HepG2 (cell line): ENCODE measurements around the gene ZDHHC7. TPM values are rescaled to one million over a fixed set of nuclear protein-coding genes. Genes with fewer than 3 reads are reported as not detected.

Experiments
- ATAC-seq: fragments of 200-7000 bp; cut with Tn5 transposase; 3 replicates; pipeline ENCODE4 v1.9.1; 2020; ENCODE audit warnings: mild to moderate bottlenecking, moderate library complexity
- BruUV-seq: library from RNA; stranded (reverse); fragments of 400-500 nt; replicated peaks from 2 replicates; lab custom pipeline; 2021; lab: Mats Ljungman, UMichigan
- CTCF ChIA-PET: fragments of 300-600 bp; formaldehyde crosslinking; extraction: SDS; loops from one replicate; lab custom pipeline; 2021; ENCODE audit warnings: low total read pairs, inconsistent platforms, low intra/inter-chr PET ratio; lab: Yijun Ruan, JAX
- POLR2A ChIA-PET: fragments of 350-600 bp; sonication (Branson Sonifier 250); formaldehyde crosslinking; loops from one replicate; lab custom pipeline; 2020; ENCODE audit warnings: antibody characterized with exemption, inconsistent platforms; lab: Yijun Ruan, JAX
- DNase-seq: peaks from one replicate; pipeline ENCODE4 v3.0.0-alpha.2; 2015; ENCODE audit warnings: low spot score
- FAIRE-seq: peaks from 3 replicates; lab custom pipeline; 2011; peaks lifted over from hg19 to GRCh38; lab: Jason Lieb, UNC
- H2AFZ ChIP-seq: one replicate; pipeline ENCODE4 v1.6.1; 2011; ENCODE audit warnings: low read length, inconsistent platforms
- H3K27ac ChIP-seq: fragments of 300-600 bp; 3 replicates; pipeline ENCODE4 v1.8.0; 2011; ENCODE audit warnings: mixed run types, mild to moderate bottlenecking, mixed read lengths, low read length, inconsistent platforms; ENCODE audit not compliant: insufficient read depth; ENCODE audit errors: extremely low read length
- H3K27me3 ChIP-seq, 2 experiments: fragments of 200-600 bp in 1 of 2; 2 replicates in 1 of 2; 3 replicates in 1 of 2; pipeline versions ENCODE4 v1.6.0 to v1.8.0; 2011; ENCODE audit warnings: low read length in 2 of 2, mild to moderate bottlenecking in 2 of 2, moderate library complexity in 2 of 2, inconsistent platforms in 1 of 2; ENCODE audit not compliant: insufficient read depth in 2 of 2, control insufficient read depth in 1 of 2
- H3K36me3 ChIP-seq, 2 experiments: fragments of 200-600 bp in 1 of 2; replicated peaks in 1 of 2; 2 replicates in 1 of 2; 3 replicates in 1 of 2; pipeline versions ENCODE4 v1.5.1 to v1.8.0; 2011; ENCODE audit warnings: low read length in 2 of 2, inconsistent platforms in 1 of 2; ENCODE audit not compliant: insufficient read depth in 2 of 2, control insufficient read depth in 1 of 2
- H3K4me1 ChIP-seq: 2 replicates; pipeline ENCODE4 v1.5.1; 2012; ENCODE audit warnings: low read length, inconsistent platforms; ENCODE audit not compliant: insufficient read depth
- H3K4me2 ChIP-seq: 2 replicates; pipeline ENCODE4 v1.6.0; 2011; ENCODE audit warnings: low read depth, low read length, inconsistent platforms
- H3K4me3 ChIP-seq, 3 experiments: fragments of 200-600 bp in 1 of 3; sonication (generic), shearing (Covaris generic) in 1 of 3; replicated peaks in 1 of 3; 2 replicates each; pipeline ENCODE4 v1.5.1; 2011 to 2016; ENCODE audit warnings: low read length in 3 of 3, inconsistent platforms in 2 of 3, low read depth in 2 of 3, mild to moderate bottlenecking in 2 of 3, control low read depth in 1 of 3, mixed read lengths in 1 of 3; ENCODE audit not compliant: insufficient read depth in 1 of 3
- H3K79me2 ChIP-seq: one replicate; pipeline ENCODE4 v1.6.1; 2011; ENCODE audit warnings: low read length, inconsistent platforms; ENCODE audit not compliant: insufficient read depth
- H3K9ac ChIP-seq: 2 replicates; pipeline ENCODE4 v1.6.0; 2011; ENCODE audit warnings: mild to moderate bottlenecking, low read depth, low read length, inconsistent platforms; ENCODE audit not compliant: insufficient read depth
- H3K9me3 ChIP-seq: 2 replicates; pipeline ENCODE4 v1.5.1; 2012; ENCODE audit warnings: mild to moderate bottlenecking, low read length
- H4K20me1 ChIP-seq: 2 replicates; pipeline ENCODE4 v1.6.0; 2011; ENCODE audit warnings: inconsistent platforms, mild to moderate bottlenecking, low read length, moderate library complexity; ENCODE audit not compliant: insufficient read depth
- ATF7 ChIP-seq, 2 experiments: fragments of 450-650 bp in 1 of 2; sonication (generic) in 1 of 2; formaldehyde crosslinking in 1 of 2; IDR thresholded peaks; 2 replicates each; pipeline versions ENCODE4 v1.4.0 to v1.6.1; 2016 to 2020; ENCODE audit warnings: antibody characterized with exemption in 1 of 2, mild to moderate bottlenecking in 1 of 2, missing genetic modification reagents in 1 of 2
- DBP ChIP-seq: sonication (generic); formaldehyde crosslinking; IDR thresholded peaks from 2 replicates; pipeline ENCODE4 v1.4.0; 2020; ENCODE audit warnings: missing genetic modification reagents; ENCODE audit errors: not compliant biosample characterization
- EEA1 ChIP-seq: sonication (generic); formaldehyde crosslinking; IDR thresholded peaks from 2 replicates; pipeline ENCODE4 v1.5.1; 2020; ENCODE audit warnings: mild to moderate bottlenecking, missing genetic modification reagents, borderline replicate concordance
- GABPA ChIP-seq, 2 experiments: IDR thresholded peaks; 2 replicates each; pipeline ENCODE4 v1.6.1; 2011 to 2016; ENCODE audit warnings: low read depth in 2 of 2, low read length in 1 of 2, missing biosample characterization in 1 of 2, missing genetic modification characterization in 1 of 2
- GATA4 ChIP-seq: sonication (generic); IDR thresholded peaks from 2 replicates; pipeline ENCODE4 v1.6.1; 2016; ENCODE audit warnings: antibody characterized with exemption, low read depth, borderline replicate concordance
- RAD21 ChIP-seq: fragments of 450-650 bp; formaldehyde crosslinking; IDR thresholded peaks from 2 replicates; pipeline ENCODE4 v1.5.0; 2020; ENCODE audit warnings: mild to moderate bottlenecking
- ZBTB7B ChIP-seq: sonication (generic); formaldehyde crosslinking; IDR thresholded peaks from 2 replicates; pipeline ENCODE4 v1.4.0; 2020; ENCODE audit warnings: missing genetic modification reagents
- ZNF180 ChIP-seq: sonication (generic); formaldehyde crosslinking; IDR thresholded peaks from 2 replicates; pipeline ENCODE4 v1.4.0; 2020; ENCODE audit warnings: low read depth, missing genetic modification reagents, borderline replicate concordance
- ZNF331 ChIP-seq: sonication (generic); formaldehyde crosslinking; IDR thresholded peaks from 2 replicates; pipeline ENCODE4 v1.4.0; 2020; ENCODE audit warnings: missing genetic modification reagents
- ZNF546 ChIP-seq: sonication (generic); formaldehyde crosslinking; conservative IDR thresholded peaks from 2 replicates; pipeline ENCODE4 v1.8.1; 2023; ENCODE audit warnings: mild to moderate bottlenecking, missing genetic modification reagents
- ZNF562 ChIP-seq: sonication (generic); formaldehyde crosslinking; IDR thresholded peaks from 2 replicates; pipeline ENCODE4 v1.8.0; 2022; ENCODE audit warnings: missing genetic modification reagents, borderline replicate concordance
- ZNF574 ChIP-seq: sonication (generic); formaldehyde crosslinking; IDR thresholded peaks from 2 replicates; pipeline ENCODE4 v1.4.0; 2020; ENCODE audit warnings: missing genetic modification reagents
- ZNF883 ChIP-seq: sonication (generic); formaldehyde crosslinking; IDR thresholded peaks from 2 replicates; pipeline ENCODE4 v1.5.1; 2020; ENCODE audit warnings: mild to moderate bottlenecking, missing genetic modification reagents; ENCODE audit errors: not compliant biosample characterization
- WGBS: methylation state at CpG from one replicate; pipeline ENCODE4 v1.1.6; 2017; ENCODE audit warnings: low lambda C conversion rate; 5-methylcytosine and 5-hydroxymethylcytosine counted together
- in situ Hi-C: cut with HindIII; loops from 2 replicates; pipeline ENCODE4 v1.10.0; 2017; ENCODE audit warnings: low pct_unique_long_range_greater_than_20kb; ENCODE audit not compliant: extremely low pct_ligation_motif_present
- intact Hi-C: fragments of 100-400 bp; cut with micrococcal nuclease; formaldehyde crosslinking; loops from one replicate; pipeline ENCODE4 v1.10.0; 2022; ENCODE audit not compliant: unreplicated experiment
- polyA plus RNA-seq, 8 experiments: library from polyadenylated mRNA; depleted of rRNA in 3 of 8; stranded (reverse) in 7 of 8; unstranded in 1 of 8; fragments of >200 nt; fragmentation: Illumina TruSeq in 4 of 8; extraction: Trizol in 4 of 8; gene quantifications; 2 replicates each; pipeline versions ENCODE4 v1.2.1 to v1.2.3, GENCODE V29; 2011 to 2016; ENCODE audit warnings: low read depth in 4 of 8, missing spikeins in 1 of 8, mixed read lengths in 1 of 8; ENCODE audit not compliant: insufficient read depth in 1 of 8
- total RNA-seq, 5 experiments: library from RNA; depleted of rRNA; stranded (reverse); fragments of >200 nt; fragmentation: Illumina TruSeq; extraction: Trizol; gene quantifications; 2 replicates each; pipeline ENCODE4 v1.2.3, GENCODE V29; 2016; ENCODE audit warnings: low read depth in 1 of 5
- TF ChIP-seq, protein P1 (sequence below): sonication (generic); formaldehyde crosslinking; IDR thresholded peaks from 2 replicates; pipeline ENCODE4 v1.8.1; 2023; ENCODE audit warnings: mild to moderate bottlenecking, missing genetic modification reagents

ZDHHC7 gene
- total and polyA plus RNA-seq, 2 of the 13 experiments (the other 11 are each of a cell fraction or from before 2014, with no cell fraction given) = 46.8 to 67.6 TPM

DNA sequence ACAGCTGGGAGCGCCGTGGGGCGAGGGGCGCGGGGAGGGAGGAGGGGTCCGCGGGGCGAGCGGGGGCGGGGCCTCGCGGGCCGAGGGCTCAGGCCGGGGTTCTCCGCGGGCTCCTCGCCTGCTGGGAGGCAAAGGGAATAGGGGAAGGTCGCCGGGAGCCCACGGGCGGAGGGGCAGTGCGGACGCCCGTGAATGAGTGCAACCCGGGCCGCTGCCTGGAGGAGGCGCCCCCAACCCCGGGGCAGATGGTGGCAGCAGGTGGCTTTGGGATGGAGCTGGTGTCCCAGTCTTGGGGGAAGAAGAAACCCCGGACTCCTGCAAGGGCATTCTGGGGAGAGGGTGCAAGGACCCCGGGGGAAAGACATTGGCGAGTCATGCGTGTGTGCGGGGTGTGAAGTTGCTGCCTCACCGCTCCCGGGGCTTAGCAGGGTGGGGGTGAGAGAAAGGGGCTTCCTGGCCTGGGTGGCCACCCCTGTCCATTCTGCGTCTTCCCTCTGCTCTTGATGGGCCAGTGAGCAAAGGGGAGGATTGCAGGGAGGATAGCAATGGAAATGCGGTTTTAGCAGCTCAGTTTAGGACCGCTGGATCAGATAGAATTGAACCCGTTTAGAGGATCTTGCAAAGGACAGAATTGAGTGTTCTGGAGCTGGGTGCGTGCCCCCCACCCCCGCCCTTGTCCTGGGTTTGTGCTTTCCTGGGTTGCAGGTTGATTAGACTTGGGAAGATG, 16.8 kb upstream of the ZDHHC7 start (continued):
- no peak for TF ChIP-seq ATF7 (IDR thresholded peaks at IDR 0.05)
- 0 out of 2 replicates have a peak, but pooled peaks have one; percentile 45 for TF ChIP-seq ATF7 (CRISPR knock-in tag; IDR thresholded peaks at IDR 0.05)

DNA sequence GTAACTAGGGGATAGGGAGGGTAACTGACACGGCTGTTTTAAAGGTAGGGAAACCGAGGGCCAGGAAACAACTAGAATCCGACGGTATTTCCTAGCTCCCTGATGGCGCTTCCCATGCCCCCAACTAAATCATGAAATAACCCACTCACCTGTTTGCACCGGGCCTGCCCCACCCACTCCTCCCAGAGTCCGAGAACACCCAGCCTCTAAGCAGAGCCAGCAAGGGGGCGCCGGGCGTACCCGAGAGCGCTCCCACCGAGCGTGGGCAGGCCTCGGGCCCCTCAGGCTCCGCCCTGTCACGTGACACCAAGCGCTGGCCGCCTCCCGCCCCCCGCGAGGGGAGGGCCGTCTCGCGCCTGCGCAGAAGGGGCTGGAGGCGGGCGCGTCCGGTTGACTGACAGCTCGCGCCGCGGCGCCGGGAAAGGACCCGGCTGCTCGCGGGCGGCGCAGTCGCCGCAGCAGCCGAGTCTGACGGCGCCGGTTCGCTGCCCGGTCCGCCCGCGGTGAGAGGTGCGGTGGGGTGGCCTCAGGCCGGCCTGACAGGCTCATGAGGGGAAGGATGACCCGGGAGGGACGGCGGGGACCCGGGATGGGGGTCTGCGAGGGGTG, 16.1 kb upstream of the ZDHHC7 start, which contains the start of gene KIAA0513:
TSS of gene KIAA0513 (plus strand) at position 447 of the 609 bp plus-strand sequence. CDS start 39,277 bp downstream, outside the sequence.
- POLR2A ChIA-PET = interaction anchor here (1.0 to 3.4 kb wide), 5 partner anchors 16 to 50 kb away, joined by 3 to 28 read pairs (median 7); partner anchors contain the start of gene ZDHHC7
- CTCF ChIA-PET = interaction anchor here (1.1 kb wide), 1 partner anchor 59 kb away, joined by 4 read pairs; no protein-coding TSS in a partner anchor
- Histone ChIP-seq H3K4me2 (peak within 1 kb of the TSS; percentile 92), H3K79me2 (no peaks in the 10 kb centered on the region), H3K27me3 (peaks cover 3 to 28% of the 10 kb centered on the region in 2 experiments; a peak in 4 of 5 replicates), H3K9ac (peak within 1 kb of the TSS; percentile 72), H3K4me1 (peaks cover 41% of the 10 kb centered on the region), H4K20me1 (no peaks in the 10 kb centered on the region), H3K36me3 (no peaks in the 10 kb centered on the region), H3K27ac (no peak within 1 kb of the TSS), H2AFZ (peak within 1 kb of the TSS; percentile 81), H3K9me3 (no peaks in the 10 kb centered on the region), H3K4me3 (peak within 1 kb of the TSS; percentile 65 to 77 (median 69))
- FAIRE-seq (peak; percentile 90), ATAC-seq (peak; percentile 89), DNase-seq (peak; percentile 91)
- intact Hi-C loops (loop anchor here (2.0 kb wide), 1 partner anchor 59 kb away; no protein-coding TSS in a partner anchor), in situ Hi-C loops (no loop called here)
- no TSS peak for BruUV-seq
- 2% methylated on average over 39 of the region's 59 CpGs for WGBS
- TF ChIP-seq EEA1 (CRISPR knock-in tag) (no peak), ZNF180 (no peak), GATA4 (peak; percentile 63; the same call in 1 of the 2 replicates), GABPA (IDR thresholded peaks at IDR 0.05; ENCODE audit: low read depth, low read length) (no peak), GABPA (CRISPR knock-in tag; IDR thresholded peaks at IDR 0.05; ENCODE audit: low read depth) (peak; percentile 34; the same call in 1 of the 2 replicates), ZNF562 (CRISPR knock-in tag) (no peak), ZNF546 (CRISPR knock-in tag) (0 out of 2 replicates have a peak, but pooled peaks have one; percentile 66), ZBTB7B (CRISPR knock-in tag) (peak; percentile 78), ZNF574 (peak; percentile 52; the same call in 1 of the 2 replicates), DBP (peak; percentile 66), ZNF883 (peak; percentile 80), ZNF331 (CRISPR knock-in tag) (peak; percentile 47; the same call in 1 of the 2 replicates), RAD21 (CRISPR knock-in tag) (peak; percentile 77)
- TF ChIP-seq, protein P1, sequence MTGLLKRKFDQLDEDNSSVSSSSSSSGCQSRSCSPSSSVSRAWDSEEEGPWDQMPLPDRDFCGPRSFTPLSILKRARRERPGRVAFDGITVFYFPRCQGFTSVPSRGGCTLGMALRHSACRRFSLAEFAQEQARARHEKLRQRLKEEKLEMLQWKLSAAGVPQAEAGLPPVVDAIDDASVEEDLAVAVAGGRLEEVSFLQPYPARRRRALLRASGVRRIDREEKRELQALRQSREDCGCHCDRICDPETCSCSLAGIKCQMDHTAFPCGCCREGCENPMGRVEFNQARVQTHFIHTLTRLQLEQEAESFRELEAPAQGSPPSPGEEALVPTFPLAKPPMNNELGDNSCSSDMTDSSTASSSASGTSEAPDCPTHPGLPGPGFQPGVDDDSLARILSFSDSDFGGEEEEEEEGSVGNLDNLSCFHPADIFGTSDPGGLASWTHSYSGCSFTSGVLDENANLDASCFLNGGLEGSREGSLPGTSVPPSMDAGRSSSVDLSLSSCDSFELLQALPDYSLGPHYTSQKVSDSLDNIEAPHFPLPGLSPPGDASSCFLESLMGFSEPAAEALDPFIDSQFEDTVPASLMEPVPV = 0 out of 2 replicates have a peak, but pooled peaks have one; percentile 39
